ENCODE data around the gene TMEM95.
A peak's percentile ranks its signal among the peaks of the same experiment; 100 is the strongest.

TMEM95 gene

GRCh38 chr17:7347630-7348477 lies 7.1 kb upstream of the TMEM95 start:
- Histone ChIP-seq H4K20me1 (ENCODE audit: insufficient read depth, low read length) (no peaks in the 10 kb centered on the region), H3K9me3 (ENCODE audit: insufficient read depth, low read length) (no peaks in the 10 kb centered on the region), H3K9ac (ENCODE audit: low read length) (no peak overlapping the region), H3K27me3 (ENCODE audit: low read depth, low read length) (no peaks in the 10 kb centered on the region), H3K4me1 (ENCODE audit: low read length) (peaks cover 5% of the 10 kb centered on the region; the same call in 1 of the 2 replicates), H3K36me3 (replicated peaks; ENCODE audit: low read depth, low read length) (no peaks in the 10 kb centered on the region), H3K27ac (ENCODE audit: low read length) (no peak overlapping the region), H3K4me3 (ENCODE audit: low read length) (no peak overlapping the region), H3K4me2 (ENCODE audit: low read length) (no peak overlapping the region), H3K79me2 (ENCODE audit: low read length) (no peaks in the 10 kb centered on the region), H2AFZ (ENCODE audit: low read depth, low read length) (no peak overlapping the region)
- TF ChIP-seq EZH2phosphoT487 (IDR thresholded peaks at IDR 0.05; ENCODE audit: low read depth) = no peak

- Histone ChIP-seq H3K4me2 (ENCODE audit: low read length) (no peak overlapping the region), H3K4me3 (ENCODE audit: low read length) (no peak overlapping the region), H4K20me1 (ENCODE audit: insufficient read depth, low read length) (no peaks in the 10 kb centered on the region), H3K9me3 (ENCODE audit: insufficient read depth, low read length) (no peaks in the 10 kb centered on the region), H3K27me3 (ENCODE audit: low read depth, low read length) (no peaks in the 10 kb centered on the region), H3K27ac (ENCODE audit: low read length) (no peak overlapping the region), H3K36me3 (replicated peaks; ENCODE audit: low read depth, low read length) (no peaks in the 10 kb centered on the region), H3K9ac (ENCODE audit: low read length) (no peak overlapping the region), H3K79me2 (ENCODE audit: low read length) (no peaks in the 10 kb centered on the region), H3K4me1 (ENCODE audit: low read length) (peaks cover 6% of the 10 kb centered on the region; the same call in 1 of the 2 replicates), H2AFZ (ENCODE audit: low read depth, low read length) (no peak overlapping the region)
- no peak for TF ChIP-seq EZH2phosphoT487 (IDR thresholded peaks at IDR 0.05; ENCODE audit: low read depth)
Measured at GRCh38 chr17:7348478-7349242, 6.3 kb upstream of the TMEM95 start.

- H3K4me1 ChIP-seq (ENCODE audit: low read length) = peaks cover 11% of the 10 kb centered on the region
- H3K4me2 ChIP-seq (ENCODE audit: low read length) = peak within 1 kb of the TSS; percentile 84
- H3K79me2 ChIP-seq (ENCODE audit: low read length) = no peaks in the 10 kb centered on the region
- TF ChIP-seq EZH2phosphoT487 (IDR thresholded peaks at IDR 0.05; ENCODE audit: low read depth) (no peak), CTCF (IDR thresholded peaks at IDR 0.05; ENCODE audit: low read depth, low read length) (no peak)
- H3K27me3 ChIP-seq (ENCODE audit: low read depth, low read length) = no peaks in the 10 kb centered on the region
- H2AFZ ChIP-seq (ENCODE audit: low read depth, low read length) = peak within 1 kb of the TSS; percentile 56; the same call in 1 of the 2 replicates
- H3K36me3 ChIP-seq (replicated peaks; ENCODE audit: low read depth, low read length) = no peaks in the 10 kb centered on the region
- H3K27ac ChIP-seq (ENCODE audit: low read length) = 0 out of 2 replicates have a peak within 1 kb of the TSS, but pooled peaks have one; percentile 25
- no peaks in the 10 kb centered on the region for H3K9me3 ChIP-seq (ENCODE audit: insufficient read depth, low read length)
- H3K9ac ChIP-seq (ENCODE audit: low read length) = peak within 1 kb of the TSS; percentile 86
- no peaks in the 10 kb centered on the region for H4K20me1 ChIP-seq (ENCODE audit: insufficient read depth, low read length)
- H3K4me3 ChIP-seq (ENCODE audit: low read length) = peak within 1 kb of the TSS; percentile 91
Measured at GRCh38 chr17:7351665-7352502, 3.1 kb upstream of the TMEM95 start, which contains the start of gene KCTD11. TSS of gene KCTD11 (plus strand) at chr17:7352162.

- Histone ChIP-seq H3K4me3 (ENCODE audit: low read length) (peak overlapping the region; percentile 91), H3K27me3 (ENCODE audit: low read depth, low read length) (no peaks in the 10 kb centered on the region), H3K9me3 (ENCODE audit: insufficient read depth, low read length) (no peaks in the 10 kb centered on the region), H3K36me3 (replicated peaks; ENCODE audit: low read depth, low read length) (no peaks in the 10 kb centered on the region), H3K4me2 (ENCODE audit: low read length) (peak overlapping the region; percentile 84), H3K79me2 (ENCODE audit: low read length) (no peaks in the 10 kb centered on the region), H3K4me1 (ENCODE audit: low read length) (peaks cover 11% of the 10 kb centered on the region), H4K20me1 (ENCODE audit: insufficient read depth, low read length) (no peaks in the 10 kb centered on the region), H3K9ac (ENCODE audit: low read length) (peak overlapping the region; percentile 86), H2AFZ (ENCODE audit: low read depth, low read length) (no peak overlapping the region), H3K27ac (ENCODE audit: low read length) (no peak overlapping the region)
- no peak for TF ChIP-seq EZH2phosphoT487 (IDR thresholded peaks at IDR 0.05; ENCODE audit: low read depth)
- peak; percentile 43 for TF ChIP-seq CTCF (IDR thresholded peaks at IDR 0.05; ENCODE audit: low read depth, low read length)
Measured at GRCh38 chr17:7352503-7352889, 2.5 kb upstream of the TMEM95 start.

All from OCI-LY3 (cell line).